Prostate gland (tissue), 2 donors: Measurements from ENCODE around the gene DNM2.

Experiments used
- CTCF ChIP-seq, 4 experiments: fragments of 200-600 bp in 2 of 4; fragments of 450-650 bp in 2 of 4; sonication (generic) in 2 of 4; IDR thresholded peaks; 1 replicate in 3 of 4; 2 replicates in 1 of 4; pipeline ENCODE4 v1.5.1; 2016 to 2019; ENCODE audit warnings: antibody characterized with exemption in 4 of 4, mild to moderate bottlenecking in 2 of 4, moderate library complexity in 2 of 4
- POLR2A ChIP-seq: fragments of 450-650 bp; IDR thresholded peaks from one replicate; pipeline ENCODE4 v1.6.1; 2016; ENCODE audit warnings: antibody characterized with exemption, mild to moderate bottlenecking
- POLR2AphosphoS5 ChIP-seq: sonication (generic); formaldehyde crosslinking; IDR thresholded peaks from one replicate; pipeline ENCODE4 v1.6.1; 2017; ENCODE audit warnings: antibody characterized with exemption

GRCh38 chr19:10701955-10702525 is 15.8 kb upstream of the DNM2 start:
- TF ChIP-seq CTCF (IDR thresholded peaks at IDR 0.05) = no peak
- TF ChIP-seq POLR2A = no peak
- TF ChIP-seq POLR2AphosphoS5 = no peak
